Progenitor cell of endocrine pancreas (in vitro differentiated cells): ENCODE measurements around the gene RASSF5. TPM values are rescaled to one million over a fixed set of nuclear protein-coding genes. Genes with fewer than 3 reads are reported as not detected.

ENCODE experiments used
- DNase-seq: peaks from one replicate; pipeline ENCODE4 v3.0.0; 2021; ENCODE audit warnings: low spot score; ENCODE audit not compliant: unreplicated experiment
- H3K27ac Mint-ChIP-seq: 2 replicates; pipeline ENCODE4 v1.8.0; 2021; ENCODE audit warnings: mild to moderate bottlenecking, moderate library complexity, mixed read lengths
- H3K27me3 Mint-ChIP-seq: 2 replicates; pipeline ENCODE4 v1.8.0; 2021; ENCODE audit warnings: mixed read lengths
- H3K36me3 Mint-ChIP-seq: 2 replicates; pipeline ENCODE4 v1.8.0; 2022; ENCODE audit warnings: mixed read lengths; ENCODE audit not compliant: insufficient read depth
- H3K4me1 Mint-ChIP-seq: 2 replicates; pipeline ENCODE4 v1.8.0; 2021; ENCODE audit warnings: low read depth, mixed read lengths
- H3K4me3 Mint-ChIP-seq: 2 replicates; pipeline ENCODE4 v1.8.0; 2021; ENCODE audit warnings: low read depth, mild to moderate bottlenecking, moderate library complexity, mixed read lengths
- H3K9me3 Mint-ChIP-seq: 2 replicates; pipeline ENCODE4 v1.8.0; 2021; ENCODE audit warnings: low read depth, mixed read lengths
- CTCF ChIP-seq: fragments of 200-600 bp; sonication (generic); IDR thresholded peaks from one replicate; pipeline ENCODE4 v1.5.0; 2021; ENCODE audit warnings: antibody characterized with exemption, mild to moderate bottlenecking; ENCODE audit not compliant: unreplicated experiment
- total RNA-seq: library from RNA; stranded (reverse); gene quantifications from 2 replicates; pipeline ENCODE4 v1.2.1, GENCODE V29; 2021

The RASSF5 gene
- total RNA-seq, 1 donor from 2014 or later, result 7.0 TPM

GRCh38 chr1:206471415-206471801 lies 35.9 kb upstream of the RASSF5 start:
- H3K4me1 Mint-ChIP-seq, result peaks cover 10% of the 10 kb centered on the region
- H3K4me3 Mint-ChIP-seq, result peak overlapping the region; percentile 53

GRCh38 chr1:206472024-206472423 lies 35.3 kb upstream of the RASSF5 start:
- peak overlapping the region; percentile 53 for H3K4me3 Mint-ChIP-seq
- H3K27ac Mint-ChIP-seq, result no peak overlapping the region
- no peaks in the 10 kb centered on the region for H3K9me3 Mint-ChIP-seq
- TF ChIP-seq CTCF, result no peak
- H3K36me3 Mint-ChIP-seq, result peaks cover 2% of the 10 kb centered on the region
- peaks cover 10% of the 10 kb centered on the region for H3K4me1 Mint-ChIP-seq
- no peak for DNase-seq
- peaks cover 29% of the 10 kb centered on the region for H3K27me3 Mint-ChIP-seq

More at GRCh38 chr1:206471415-206471801, 35.9 kb upstream of the RASSF5 start:
- no peak for DNase-seq
- Mint-ChIP-seq H3K9me3 (no peaks in the 10 kb centered on the region), H3K27ac (no peak overlapping the region), H3K27me3 (peaks cover 36% of the 10 kb centered on the region), H3K36me3 (peaks cover 2% of the 10 kb centered on the region)
- TF ChIP-seq CTCF, result no peak

- Mint-ChIP-seq H3K27ac (no peak overlapping the region), H3K4me1 (peaks cover 10% of the 10 kb centered on the region), H3K27me3 (peaks cover 25% of the 10 kb centered on the region), H3K4me3 (no peak overlapping the region), H3K9me3 (no peaks in the 10 kb centered on the region), H3K36me3 (peaks cover 2% of the 10 kb centered on the region)
- TF ChIP-seq CTCF, result no peak
- DNase-seq, result no peak
Measured at GRCh38 chr1:206472454-206472853, 34.9 kb upstream of the RASSF5 start.

GRCh38 chr1:206472886-206473285 lies 34.4 kb upstream of the RASSF5 start:
- H3K27me3 Mint-ChIP-seq, result peaks cover 21% of the 10 kb centered on the region
- no peak overlapping the region for H3K27ac Mint-ChIP-seq
- peaks cover 2% of the 10 kb centered on the region for H3K36me3 Mint-ChIP-seq
- peaks cover 10% of the 10 kb centered on the region for H3K4me1 Mint-ChIP-seq
- no peak for DNase-seq
- no peaks in the 10 kb centered on the region for H3K9me3 Mint-ChIP-seq
- no peak for TF ChIP-seq CTCF
- no peak overlapping the region for H3K4me3 Mint-ChIP-seq

- Mint-ChIP-seq H3K27me3 (peaks cover 10% of the 10 kb centered on the region), H3K9me3 (no peaks in the 10 kb centered on the region), H3K27ac (no peak overlapping the region), H3K36me3 (peaks cover 3% of the 10 kb centered on the region), H3K4me1 (peaks cover 3% of the 10 kb centered on the region), H3K4me3 (no peak overlapping the region)
- no peak for DNase-seq
- TF ChIP-seq CTCF, result no peak
Measured at GRCh38 chr1:206476058-206476457, 31.3 kb upstream of the RASSF5 start.
